HEK293T (cell line): ENCODE results near the gene MPZL1.

Source experiments
- CTCF ChIA-PET: fragments of 350-600 bp; formaldehyde crosslinking; extraction: SDS; loops from one replicate; lab custom pipeline; 2021; ENCODE audit warnings: antibody characterized with exemption, inconsistent platforms; lab: Yijun Ruan, JAX
- POLR2A ChIA-PET: fragments of 350-600 bp; formaldehyde crosslinking; extraction: SDS; loops from one replicate; lab custom pipeline; 2020; ENCODE audit warnings: antibody characterized with exemption, inconsistent platforms; lab: Yijun Ruan, JAX
- DNase-seq: peaks from one replicate; pipeline ENCODE4 v3.0.0; 2012; ENCODE audit warnings: mixed read lengths; ENCODE audit errors: extremely low spot score
- ARNT ChIP-seq: fragments of 450-650 bp; IDR thresholded peaks from 2 replicates; pipeline ENCODE4 v1.6.1; 2017; ENCODE audit warnings: mild to moderate bottlenecking
- BHLHE40 ChIP-seq: fragments of 450-650 bp; IDR thresholded peaks from 2 replicates; pipeline ENCODE4 v1.6.1; 2016; ENCODE audit warnings: mild to moderate bottlenecking, moderate library complexity, borderline replicate concordance
- CTBP1 ChIP-seq: fragments of 450-650 bp; IDR thresholded peaks from 2 replicates; pipeline ENCODE4 v1.6.1; 2016; ENCODE audit warnings: borderline replicate concordance
- ELF4 ChIP-seq: fragments of 450-650 bp; IDR thresholded peaks from 2 replicates; pipeline ENCODE4 v1.6.1; 2017; ENCODE audit warnings: antibody characterized with exemption
- FOXA1 ChIP-seq: fragments of 450-650 bp; IDR thresholded peaks from 2 replicates; pipeline ENCODE4 v1.6.1; 2016; ENCODE audit warnings: mild to moderate bottlenecking
- FOXK2 ChIP-seq: fragments of 450-650 bp; IDR thresholded peaks from 2 replicates; pipeline ENCODE4 v1.6.1; 2016; ENCODE audit warnings: mild to moderate bottlenecking
- FOXM1 ChIP-seq: fragments of 450-650 bp; IDR thresholded peaks from 2 replicates; pipeline ENCODE4 v1.6.1; 2017; ENCODE audit warnings: mild to moderate bottlenecking, borderline replicate concordance
- HDGF ChIP-seq: fragments of 450-650 bp; IDR thresholded peaks from 2 replicates; pipeline ENCODE4 v1.6.1; 2017; ENCODE audit warnings: antibody characterized with exemption, borderline replicate concordance
- L3MBTL2 ChIP-seq: fragments of 450-650 bp; conservative IDR thresholded peaks from 2 replicates; pipeline ENCODE4 v1.6.1; 2016; ENCODE audit warnings: mild to moderate bottlenecking
- LEF1 ChIP-seq: fragments of 450-650 bp; IDR thresholded peaks from 2 replicates; pipeline ENCODE4 v1.6.1; 2017; ENCODE audit warnings: mild to moderate bottlenecking, borderline replicate concordance
- NFRKB ChIP-seq: fragments of 450-650 bp; IDR thresholded peaks from 2 replicates; pipeline ENCODE4 v1.6.1; 2016; ENCODE audit warnings: mild to moderate bottlenecking, moderate library complexity
- PKNOX1 ChIP-seq: fragments of 450-650 bp; IDR thresholded peaks from 2 replicates; pipeline ENCODE4 v1.6.1; 2016
- SP1 ChIP-seq: fragments of 450-650 bp; IDR thresholded peaks from 2 replicates; pipeline ENCODE4 v1.6.1; 2017
- SUZ12 ChIP-seq: fragments of 450-650 bp; IDR thresholded peaks from 2 replicates; pipeline ENCODE4 v1.6.1; 2016; ENCODE audit warnings: mild to moderate bottlenecking
- TARDBP ChIP-seq: fragments of 450-650 bp; IDR thresholded peaks from 2 replicates; pipeline ENCODE4 v1.6.1; 2016
- ZNF384 ChIP-seq: fragments of 450-650 bp; IDR thresholded peaks from 2 replicates; pipeline ENCODE4 v1.6.1; 2016

The MPZL1 gene

GRCh38 chr1:167713330-167714081 lies 8.3 kb upstream of the MPZL1 start:
- DNase-seq = no peak

GRCh38 chr1:167714098-167714438 lies 7.7 kb upstream of the MPZL1 start:
- peak; percentile 82 for DNase-seq
- TF ChIP-seq ELF4 (no peak), SP1 (no peak), HDGF (no peak), BHLHE40 (no peak), ZNF384 (no peak), CTBP1 (no peak), LEF1 (no peak), FOXM1 (no peak), NFRKB (no peak), TARDBP (no peak), L3MBTL2 (no peak), FOXA1 (no peak), FOXK2 (no peak), PKNOX1 (no peak), ARNT (no peak), SUZ12 (no peak)
- ChIA-PET POLR2A (interaction anchor here (0.6 to 2.3 kb wide), 6 partner anchors 8 to 368 kb away, joined by 3 to 6 read pairs (median 4); partner anchors contain the start of gene CREG1), CTCF (interaction anchor here (0.6 to 1.3 kb wide), 3 partner anchors 36 to 369 kb away, joined by 3 to 4 read pairs (median 3); no protein-coding TSS in a partner anchor)

More at GRCh38 chr1:167713330-167714081, 8.3 kb upstream of the MPZL1 start:
- CTCF ChIA-PET = interaction anchor here (0.9 to 1.0 kb wide), 2 partner anchors 35 to 217 kb away, joined by 3 to 4 read pairs; no protein-coding TSS in a partner anchor
- TF ChIP-seq L3MBTL2 = no peak
- TF ChIP-seq ZNF384 = no peak
- TF ChIP-seq PKNOX1 = no peak
- no peak for TF ChIP-seq CTBP1
- TF ChIP-seq FOXK2 = no peak
- TF ChIP-seq FOXM1 = no peak
- no peak for TF ChIP-seq ELF4
- no peak for TF ChIP-seq SP1
- POLR2A ChIA-PET = interaction anchor here (0.6 to 2.3 kb wide), 6 partner anchors 9 to 369 kb away, joined by 3 to 6 read pairs (median 4); partner anchors contain the start of gene CREG1

GRCh38 chr1:167714439-167715156 lies 7.2 kb upstream of the MPZL1 start:
- TF ChIP-seq SUZ12 (no peak), BHLHE40 (no peak), LEF1 (no peak; the same call in 1 of the 2 replicates), ELF4 (peak; percentile 77), FOXA1 (no peak), CTBP1 (no peak), SP1 (no peak), ARNT (no peak), PKNOX1 (no peak), L3MBTL2 (peak; percentile 97), HDGF (no peak), TARDBP (peak; percentile 87), ZNF384 (no peak), FOXM1 (peak; percentile 60; the same call in 1 of the 2 replicates), NFRKB (no peak), FOXK2 (no peak)
- POLR2A ChIA-PET = interaction anchor here (1.0 to 2.3 kb wide), 7 partner anchors 10 to 223 kb away, joined by 3 to 8 read pairs (median 5); partner anchors contain the start of genes CREG1, DCAF6 and MPC2
- CTCF ChIA-PET = interaction anchor here (0.6 to 1.3 kb wide), 6 partner anchors 7 to 368 kb away, joined by 3 read pairs; no protein-coding TSS in a partner anchor
- peak; percentile 75 for DNase-seq

GRCh38 chr1:167715157-167715999 lies 6.4 kb upstream of the MPZL1 start:
- ChIA-PET POLR2A (interaction anchor here (1.0 to 2.3 kb wide), 7 partner anchors 9 to 222 kb away, joined by 3 to 8 read pairs (median 6); partner anchors contain the start of genes CREG1, DCAF6 and MPC2), CTCF (interaction anchor here (0.7 to 1.3 kb wide), 7 partner anchors 8 to 367 kb away, joined by 3 to 5 read pairs (median 3); no protein-coding TSS in a partner anchor)
- TF ChIP-seq ELF4 (0 out of 2 replicates have a peak, but pooled peaks have one; percentile 21), HDGF (no peak), CTBP1 (peak; percentile 42; the same call in 1 of the 2 replicates), PKNOX1 (no peak), ZNF384 (peak; percentile 91), TARDBP (peak; percentile 62; the same call in 1 of the 2 replicates)
- peak; percentile 77 for DNase-seq
